Embryonic facial prominence (tissue), 1 donor: ENCODE data around the gene DRD2.
"Not testable (repeated sequence)": the region's sequence is repeated elsewhere in the genome, so short reads cannot be mapped to it uniquely, and the experiment has no call there.

Source experiments
- DNase-seq: peaks from one replicate; pipeline ENCODE4 v3.0.0-alpha.2; 2016; ENCODE audit errors: extremely low spot score

Gene DRD2

GRCh38 chr11:113475160-113475761 is at the start of gene DRD2:
DRD2 (minus strand) TSS chr11:113475398; CDS start chr11:113424651, 50,747 bp downstream.
- no peak for DNase-seq

- not testable (repeated sequence) for DNase-seq
Observed at GRCh38 chr11:113523906-113524305, 48.7 kb upstream of the DRD2 start.

GRCh38 chr11:113521737-113522517 is 46.7 kb upstream of the DRD2 start:
- no peak for DNase-seq

- DNase-seq = no peak
Observed at GRCh38 chr11:113519989-113520613, 44.9 kb upstream of the DRD2 start.

- no peak for DNase-seq
Observed at GRCh38 chr11:113518716-113519495, 43.7 kb upstream of the DRD2 start.

GRCh38 chr11:113517361-113517760 is 42.2 kb upstream of the DRD2 start:
- DNase-seq = no peak

GRCh38 chr11:113514856-113515255 is 39.7 kb upstream of the DRD2 start:
- DNase-seq = no peak

- no peak for DNase-seq
Observed at GRCh38 chr11:113507341-113507740, 32.1 kb upstream of the DRD2 start.

- no peak for DNase-seq
Observed at GRCh38 chr11:113506893-113507292, 31.7 kb upstream of the DRD2 start.

- no peak for DNase-seq
Observed at GRCh38 chr11:113506461-113506860, 31.3 kb upstream of the DRD2 start.

GRCh38 chr11:113505541-113506375 is 30.6 kb upstream of the DRD2 start:
- DNase-seq = peak; percentile 52

- no peak for DNase-seq
Observed at GRCh38 chr11:113505046-113505445, 29.8 kb upstream of the DRD2 start.

- no peak for DNase-seq
Observed at GRCh38 chr11:113504586-113504985, 29.4 kb upstream of the DRD2 start.

GRCh38 chr11:113504071-113504470 is 28.9 kb upstream of the DRD2 start:
- DNase-seq = no peak

- DNase-seq = no peak
Observed at GRCh38 chr11:113497066-113497910, 22.1 kb upstream of the DRD2 start.

GRCh38 chr11:113496026-113496651 is 20.9 kb upstream of the DRD2 start:
- DNase-seq = no peak

- no peak for DNase-seq
Observed at GRCh38 chr11:113494021-113494420, 18.8 kb upstream of the DRD2 start.

- no peak for DNase-seq
Observed at GRCh38 chr11:113493206-113493605, 18.0 kb upstream of the DRD2 start.

GRCh38 chr11:113488931-113489351 is 13.7 kb upstream of the DRD2 start:
- no peak for DNase-seq

- DNase-seq = no peak
Observed at GRCh38 chr11:113487622-113488021, 12.4 kb upstream of the DRD2 start.
